Measurements from ENCODE around the gene CHD3. TPM values are rescaled to one million over a fixed set of nuclear protein-coding genes. Genes with fewer than 3 reads are reported as not detected.

Gene CHD3
- polyA plus RNA-seq, 1 of the 3 experiments (the other 2 are of a cell fraction): 56.2 TPM

- TF ChIP-seq, protein P1, sequence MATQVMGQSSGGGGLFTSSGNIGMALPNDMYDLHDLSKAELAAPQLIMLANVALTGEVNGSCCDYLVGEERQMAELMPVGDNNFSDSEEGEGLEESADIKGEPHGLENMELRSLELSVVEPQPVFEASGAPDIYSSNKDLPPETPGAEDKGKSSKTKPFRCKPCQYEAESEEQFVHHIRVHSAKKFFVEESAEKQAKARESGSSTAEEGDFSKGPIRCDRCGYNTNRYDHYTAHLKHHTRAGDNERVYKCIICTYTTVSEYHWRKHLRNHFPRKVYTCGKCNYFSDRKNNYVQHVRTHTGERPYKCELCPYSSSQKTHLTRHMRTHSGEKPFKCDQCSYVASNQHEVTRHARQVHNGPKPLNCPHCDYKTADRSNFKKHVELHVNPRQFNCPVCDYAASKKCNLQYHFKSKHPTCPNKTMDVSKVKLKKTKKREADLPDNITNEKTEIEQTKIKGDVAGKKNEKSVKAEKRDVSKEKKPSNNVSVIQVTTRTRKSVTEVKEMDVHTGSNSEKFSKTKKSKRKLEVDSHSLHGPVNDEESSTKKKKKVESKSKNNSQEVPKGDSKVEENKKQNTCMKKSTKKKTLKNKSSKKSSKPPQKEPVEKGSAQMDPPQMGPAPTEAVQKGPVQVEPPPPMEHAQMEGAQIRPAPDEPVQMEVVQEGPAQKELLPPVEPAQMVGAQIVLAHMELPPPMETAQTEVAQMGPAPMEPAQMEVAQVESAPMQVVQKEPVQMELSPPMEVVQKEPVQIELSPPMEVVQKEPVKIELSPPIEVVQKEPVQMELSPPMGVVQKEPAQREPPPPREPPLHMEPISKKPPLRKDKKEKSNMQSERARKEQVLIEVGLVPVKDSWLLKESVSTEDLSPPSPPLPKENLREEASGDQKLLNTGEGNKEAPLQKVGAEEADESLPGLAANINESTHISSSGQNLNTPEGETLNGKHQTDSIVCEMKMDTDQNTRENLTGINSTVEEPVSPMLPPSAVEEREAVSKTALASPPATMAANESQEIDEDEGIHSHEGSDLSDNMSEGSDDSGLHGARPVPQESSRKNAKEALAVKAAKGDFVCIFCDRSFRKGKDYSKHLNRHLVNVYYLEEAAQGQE (IDR thresholded peaks at IDR 0.05; ENCODE audit: low read depth, low read length): no peak
These were observed 47.3 kb downstream of the CHD3 start (continued) for GRCh38 chr17:7935859-7936258.

DNA sequence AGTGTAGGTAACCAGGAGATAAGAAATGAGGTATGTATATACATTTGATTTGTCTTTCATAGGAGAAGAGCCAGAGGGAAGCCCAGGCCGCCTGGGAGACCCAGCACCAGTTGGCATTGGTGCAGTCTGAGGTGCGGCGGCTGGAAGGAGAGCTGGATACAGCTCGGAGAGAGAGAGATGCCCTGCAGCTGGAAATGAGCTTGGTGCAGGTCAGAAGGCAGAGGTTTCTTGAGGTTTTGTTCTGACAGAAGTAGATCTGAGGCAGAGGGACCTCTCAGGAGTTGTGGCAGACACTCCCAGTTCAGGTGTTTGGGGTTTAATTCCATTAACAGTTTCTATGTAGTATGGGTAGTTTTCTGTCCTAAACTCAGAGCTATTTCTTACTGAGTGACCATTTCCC, 51.4 kb downstream of the CHD3 start:
- ChIA-PET POLR2A (no interaction called here), CTCF (interaction anchor here (0.7 to 1.7 kb wide), 7 partner anchors 14 to 196 kb away, joined by 3 to 6 read pairs (median 5); no protein-coding TSS in a partner anchor)
- H3K9ac ChIP-seq: no peak overlapping the region
- no peak overlapping the region for H2AFZ ChIP-seq (ENCODE audit: low read depth)
- no peaks in the 10 kb centered on the region; a peak in 1 of 4 replicates for H3K4me1 ChIP-seq (ENCODE audit: control insufficient read depth in 1 of 2, insufficient read depth in 2 of 2, low read depth in 1 of 2, low read length in 1 of 2)
- H3K4me2 ChIP-seq: no peak overlapping the region
- TF ChIP-seq JUND (IDR thresholded peaks at IDR 0.05): no peak
- no peak for TF ChIP-seq NRF1 (IDR thresholded peaks at IDR 0.05; ENCODE audit: low read depth, low read length)
- TF ChIP-seq POLR2AphosphoS5 (IDR thresholded peaks at IDR 0.05; ENCODE audit: low read depth, low read length): no peak
- TF ChIP-seq TEAD4 (IDR thresholded peaks at IDR 0.05; ENCODE audit: borderline replicate concordance, insufficient read depth): no peak
- TF ChIP-seq GABPA (IDR thresholded peaks at IDR 0.05; ENCODE audit: low read depth): no peak
- no peak for TF ChIP-seq GATA2 (CRISPR knock-in tag; IDR thresholded peaks at IDR 0.05)
- TF ChIP-seq MEF2A (IDR thresholded peaks at IDR 0.05; ENCODE audit: borderline replicate concordance, low read depth): no peak
- TF ChIP-seq PBX3 (IDR thresholded peaks at IDR 0.05): no peak
- DNase-seq: no peak
- no peak overlapping the region for H3K27ac ChIP-seq (ENCODE audit: low read depth in 2 of 2, low read length in 1 of 2)
- H3F3A ChIP-seq (replicated peaks; ENCODE audit: insufficient read depth): no peaks in the 10 kb centered on the region
- 97% methylated on average over 4 of the region's 4 CpGs for WGBS (ENCODE audit: low lambda C conversion rate)
- H3K36me3 ChIP-seq (replicated peaks in 1 of 2; ENCODE audit: control insufficient read depth in 1 of 2, insufficient read depth in 2 of 2, low read length in 1 of 2): peaks cover 48 to 56% of the 10 kb centered on the region in 2 experiments
- H3K79me2 ChIP-seq (ENCODE audit: insufficient read depth): peaks cover 20% of the 10 kb centered on the region
- H4K20me1 ChIP-seq (ENCODE audit: insufficient read depth): no peaks in the 10 kb centered on the region
- no peak overlapping the region for H3K4me3 ChIP-seq (ENCODE audit: low read depth in 2 of 2, low read length in 1 of 2)
- H3K9me3 ChIP-seq: no peaks in the 10 kb centered on the region
- no peaks in the 10 kb centered on the region for H3K27me3 ChIP-seq (ENCODE audit: insufficient read depth)
- H3K9me2 ChIP-seq: no peaks in the 10 kb centered on the region

- 97% methylated on average over 6 of the region's 6 CpGs for WGBS (ENCODE audit: low lambda C conversion rate)
- H3K4me1 ChIP-seq (ENCODE audit: control insufficient read depth in 1 of 2, insufficient read depth in 2 of 2, low read depth in 1 of 2, low read length in 1 of 2): no peaks in the 10 kb centered on the region
- H3K4me3 ChIP-seq (ENCODE audit: low read depth in 2 of 2, low read length in 1 of 2): no peak overlapping the region
- no peak overlapping the region for H3K9ac ChIP-seq
- peaks cover 53 to 58% of the 10 kb centered on the region in 2 experiments for H3K36me3 ChIP-seq (replicated peaks in 1 of 2; ENCODE audit: control insufficient read depth in 1 of 2, insufficient read depth in 2 of 2, low read length in 1 of 2)
- H3K27ac ChIP-seq (ENCODE audit: low read depth in 2 of 2, low read length in 1 of 2): no peak overlapping the region
- H3F3A ChIP-seq (replicated peaks; ENCODE audit: insufficient read depth): no peaks in the 10 kb centered on the region
- ChIA-PET POLR2A (no interaction called here), CTCF (interaction anchor here (1.0 to 1.7 kb wide), 5 partner anchors 10 to 101 kb away, joined by 3 to 6 read pairs (median 5); no protein-coding TSS in a partner anchor)
- DNase-seq: no peak
- peaks cover 15% of the 10 kb centered on the region for H3K79me2 ChIP-seq (ENCODE audit: insufficient read depth)
- H2AFZ ChIP-seq (ENCODE audit: low read depth): no peak overlapping the region
- no peaks in the 10 kb centered on the region for H3K9me2 ChIP-seq
- H3K4me2 ChIP-seq: no peak overlapping the region
- no peaks in the 10 kb centered on the region for H4K20me1 ChIP-seq (ENCODE audit: insufficient read depth)
- no peaks in the 10 kb centered on the region for H3K27me3 ChIP-seq (ENCODE audit: insufficient read depth)
- no peaks in the 10 kb centered on the region for H3K9me3 ChIP-seq
- TF ChIP-seq RFX5 (IDR thresholded peaks at IDR 0.05; ENCODE audit: low read length): no peak
- TF ChIP-seq, protein P2, sequence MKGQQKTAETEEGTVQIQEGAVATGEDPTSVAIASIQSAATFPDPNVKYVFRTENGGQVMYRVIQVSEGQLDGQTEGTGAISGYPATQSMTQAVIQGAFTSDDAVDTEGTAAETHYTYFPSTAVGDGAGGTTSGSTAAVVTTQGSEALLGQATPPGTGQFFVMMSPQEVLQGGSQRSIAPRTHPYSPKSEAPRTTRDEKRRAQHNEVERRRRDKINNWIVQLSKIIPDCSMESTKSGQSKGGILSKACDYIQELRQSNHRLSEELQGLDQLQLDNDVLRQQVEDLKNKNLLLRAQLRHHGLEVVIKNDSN (IDR thresholded peaks at IDR 0.05; ENCODE audit: borderline replicate concordance, low read depth): no peak
- no peak for TF ChIP-seq CTCF (IDR thresholded peaks at IDR 0.05)
- TF ChIP-seq, protein P3, sequence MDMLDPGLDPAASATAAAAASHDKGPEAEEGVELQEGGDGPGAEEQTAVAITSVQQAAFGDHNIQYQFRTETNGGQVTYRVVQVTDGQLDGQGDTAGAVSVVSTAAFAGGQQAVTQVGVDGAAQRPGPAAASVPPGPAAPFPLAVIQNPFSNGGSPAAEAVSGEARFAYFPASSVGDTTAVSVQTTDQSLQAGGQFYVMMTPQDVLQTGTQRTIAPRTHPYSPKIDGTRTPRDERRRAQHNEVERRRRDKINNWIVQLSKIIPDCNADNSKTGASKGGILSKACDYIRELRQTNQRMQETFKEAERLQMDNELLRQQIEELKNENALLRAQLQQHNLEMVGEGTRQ (IDR thresholded peaks at IDR 0.05; ENCODE audit: borderline replicate concordance, low read depth, low read length): no peak
- TF ChIP-seq TAF1 (IDR thresholded peaks at IDR 0.05; ENCODE audit: borderline replicate concordance, low read depth, low read length): no peak
- no peak for TF ChIP-seq FOXJ3 (CRISPR knock-in tag; IDR thresholded peaks at IDR 0.05)
- TF ChIP-seq CHD2 (IDR thresholded peaks at IDR 0.05; ENCODE audit: low read length, partially characterized antibody): no peak
- TF ChIP-seq RXRA (IDR thresholded peaks at IDR 0.05; ENCODE audit: borderline replicate concordance, low read depth): no peak
These were observed 52.2 kb downstream of the CHD3 start for GRCh38 chr17:7940743-7941142.

Measured in SK-N-SH (cell line).